ENCODE results near the gene COX6B1. TPM values are rescaled to one million over a fixed set of nuclear protein-coding genes. Genes with fewer than 3 reads are reported as not detected.

Gene COX6B1
- total RNA-seq, 3 donors from 2014 or later (not counting 1 experiment from before 2014, with no cell fraction given) = 213 to 247 (median 215) TPM

DNA sequence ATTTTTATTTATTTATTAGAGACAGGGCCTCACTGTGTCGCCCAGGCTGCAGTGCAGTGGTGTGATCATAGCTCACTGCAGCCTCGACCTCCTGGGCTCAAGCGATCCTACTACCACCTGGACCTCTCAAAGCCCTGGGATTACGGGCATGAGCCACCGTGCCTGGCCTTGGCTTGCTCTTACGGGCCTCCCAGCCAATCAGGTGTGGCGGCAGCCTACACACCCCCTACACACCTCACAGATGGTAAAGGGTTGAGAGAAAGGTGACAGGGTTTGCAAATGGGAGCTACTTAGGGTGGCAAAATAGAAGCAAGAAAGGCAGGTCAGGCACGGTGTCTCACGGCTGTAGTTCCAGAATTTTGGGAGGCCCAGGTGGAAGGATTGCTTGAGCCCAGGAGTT lies 55.2 kb downstream of the COX6B1 start:
- Mint-ChIP-seq H3K27ac (no peak overlapping the region), H3K4me3 (peak overlapping the region; percentile 37), H3K9me3 (no peaks in the 10 kb centered on the region), H3K27me3 (ENCODE audit: low read depth in 2 of 2) (peaks cover 4 to 7% of the 10 kb centered on the region in 2 donors), H3K4me1 (peaks cover 8 to 10% of the 10 kb centered on the region in 2 donors), H3K36me3 (no peaks in the 10 kb centered on the region)
- no peak overlapping the region for H3K4me3 ChIP-seq (ENCODE audit: low read length)
- intact Hi-C loops (cut with micrococcal nuclease) = loop anchor here (5.0 kb wide), 1 partner anchor 44 kb away; the partner anchor contains the start of genes LIN37, PSENEN and U2AF1L4
- H3K9me3 ChIP-seq (ENCODE audit: control insufficient read depth, insufficient read depth, low read length) = no peaks in the 10 kb centered on the region
- H3K36me3 ChIP-seq (ENCODE audit: control insufficient read depth, insufficient read depth, low read length) = no peaks in the 10 kb centered on the region
- 62% methylated on average over 5 of the region's 9 CpGs for WGBS (ENCODE audit: insufficient coverage)
- H3K4me1 ChIP-seq (ENCODE audit: control insufficient read depth, insufficient read depth, low read length) = peaks cover 14% of the 10 kb centered on the region
- no peaks in the 10 kb centered on the region for H3K27me3 ChIP-seq (ENCODE audit: control insufficient read depth, insufficient read depth, low read length)
- TF ChIP-seq, protein P1, sequence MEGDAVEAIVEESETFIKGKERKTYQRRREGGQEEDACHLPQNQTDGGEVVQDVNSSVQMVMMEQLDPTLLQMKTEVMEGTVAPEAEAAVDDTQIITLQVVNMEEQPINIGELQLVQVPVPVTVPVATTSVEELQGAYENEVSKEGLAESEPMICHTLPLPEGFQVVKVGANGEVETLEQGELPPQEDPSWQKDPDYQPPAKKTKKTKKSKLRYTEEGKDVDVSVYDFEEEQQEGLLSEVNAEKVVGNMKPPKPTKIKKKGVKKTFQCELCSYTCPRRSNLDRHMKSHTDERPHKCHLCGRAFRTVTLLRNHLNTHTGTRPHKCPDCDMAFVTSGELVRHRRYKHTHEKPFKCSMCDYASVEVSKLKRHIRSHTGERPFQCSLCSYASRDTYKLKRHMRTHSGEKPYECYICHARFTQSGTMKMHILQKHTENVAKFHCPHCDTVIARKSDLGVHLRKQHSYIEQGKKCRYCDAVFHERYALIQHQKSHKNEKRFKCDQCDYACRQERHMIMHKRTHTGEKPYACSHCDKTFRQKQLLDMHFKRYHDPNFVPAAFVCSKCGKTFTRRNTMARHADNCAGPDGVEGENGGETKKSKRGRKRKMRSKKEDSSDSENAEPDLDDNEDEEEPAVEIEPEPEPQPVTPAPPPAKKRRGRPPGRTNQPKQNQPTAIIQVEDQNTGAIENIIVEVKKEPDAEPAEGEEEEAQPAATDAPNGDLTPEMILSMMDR (IDR thresholded peaks at IDR 0.05) = no peak
- no peak for DNase-seq
- no peak for ATAC-seq
- no peak overlapping the region for H3K27ac ChIP-seq (ENCODE audit: low read length)

DNA sequence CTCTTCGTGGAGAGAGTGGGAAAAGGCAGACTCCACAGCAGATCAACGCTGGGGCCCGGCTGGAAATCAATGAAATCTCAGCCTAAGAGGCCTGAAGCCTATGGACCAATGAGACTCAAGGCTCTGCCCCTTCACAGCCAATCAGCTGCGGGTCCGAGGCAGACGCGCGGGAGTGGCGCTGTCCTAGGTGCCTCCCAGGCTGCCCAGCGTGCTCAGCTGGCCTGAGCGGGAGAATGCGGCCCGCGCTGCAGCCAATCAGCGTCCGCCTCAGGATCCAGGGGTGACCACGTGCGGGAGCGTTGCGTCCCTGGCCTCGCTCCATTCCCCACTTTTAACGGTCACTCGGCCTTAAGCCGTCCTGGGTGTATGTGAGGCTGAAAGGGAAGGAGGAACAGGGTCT lies 56.1 kb downstream of the COX6B1 start, which contains the start of gene ZBTB32:
Gene ZBTB32, plus strand, starts transcription at position 341 of the 400 bp plus-strand sequence. CDS start 10,069 bp downstream, outside the sequence.
- DNase-seq = no peak
- Mint-ChIP-seq H3K27me3 (ENCODE audit: low read depth in 2 of 2) (peaks cover 4 to 7% of the 10 kb centered on the region in 2 donors), H3K27ac (no peak within 1 kb of the TSS), H3K9me3 (no peaks in the 10 kb centered on the region), H3K4me1 (peaks cover 8 to 10% of the 10 kb centered on the region in 2 donors), H3K4me3 (no peak within 1 kb of the TSS), H3K36me3 (no peaks in the 10 kb centered on the region)
- no peaks in the 10 kb centered on the region for H3K36me3 ChIP-seq (ENCODE audit: control insufficient read depth, insufficient read depth, low read length)
- 47% methylated on average over 24 of the region's 24 CpGs for WGBS (ENCODE audit: insufficient coverage)
- H3K4me1 ChIP-seq (ENCODE audit: control insufficient read depth, insufficient read depth, low read length) = peaks cover 14% of the 10 kb centered on the region
- no peak within 1 kb of the TSS for H3K27ac ChIP-seq (ENCODE audit: low read length)
- no peaks in the 10 kb centered on the region for H3K27me3 ChIP-seq (ENCODE audit: control insufficient read depth, insufficient read depth, low read length)
- H3K9me3 ChIP-seq (ENCODE audit: control insufficient read depth, insufficient read depth, low read length) = no peaks in the 10 kb centered on the region
- TF ChIP-seq, protein P1 (IDR thresholded peaks at IDR 0.05) = no peak
- ATAC-seq = no peak
- H3K4me3 ChIP-seq (ENCODE audit: low read length) = no peak within 1 kb of the TSS
- intact Hi-C loops (cut with micrococcal nuclease) = loop anchor here (5.0 kb wide), 1 partner anchor 43 kb away; the partner anchor contains the start of genes LIN37, PSENEN and U2AF1L4

Other genes with a start within 250 kb of the COX6B1 start
- 1 to 10 TPM in 2 of 3 donors, under 1 TPM in 1; 0.70 to 8.6 (median 1.6) TPM for gene FFAR2, start 200.1 kb upstream of the COX6B1 start, total RNA-seq
- gene KRTDAP, start 157.9 kb upstream of the COX6B1 start, total RNA-seq = not detected
- gene DMKN, start 134.7 kb upstream of the COX6B1 start, total RNA-seq = 10 to 100 TPM; 10.7 to 15.3 (median 11.3) TPM
- gene SBSN, start 120.0 kb upstream of the COX6B1 start, total RNA-seq = not detected
- gene GAPDHS, start 114.9 kb upstream of the COX6B1 start, total RNA-seq = not detected
- 10 to 100 TPM; 30.6 to 37.9 (median 31.2) TPM for gene TMEM147, start 102.7 kb upstream of the COX6B1 start, total RNA-seq
- gene ATP4A, start 84.7 kb upstream of the COX6B1 start, total RNA-seq = not detected
- not detected for gene PMIS2, start 62.1 kb upstream of the COX6B1 start, total RNA-seq
- 10 to 100 TPM; 17.5 to 26.4 (median 21.6) TPM for gene HAUS5, start 35.6 kb upstream of the COX6B1 start, total RNA-seq
- gene RBM42, start 19.3 kb upstream of the COX6B1 start, total RNA-seq = 10 to 100 TPM; 51.6 to 61.7 (median 58.2) TPM
- gene ETV2, start 6.6 kb upstream of the COX6B1 start, total RNA-seq = 1 to 10 TPM in 1 of 3 donors, under 1 TPM in 2; 0.48 to 2.0 (median 0.87) TPM
- not detected for gene UPK1A, start 18.2 kb downstream of the COX6B1 start, total RNA-seq
- gene ZBTB32, start 56.2 kb downstream of the COX6B1 start, total RNA-seq = 1 to 10 TPM in 1 of 3 donors, under 1 TPM in 2; 0.27 to 1.8 (median 0.35) TPM
- gene KMT2B, start 69.7 kb downstream of the COX6B1 start, total RNA-seq = 10 to 100 TPM; 60.8 to 70.9 (median 70.7) TPM
- 10 to 100 TPM; 57.7 to 75.6 (median 69.6) TPM for gene IGFLR1, start 94.1 kb downstream of the COX6B1 start, total RNA-seq
- gene U2AF1L4, start 97.1 kb downstream of the COX6B1 start, total RNA-seq = 10 to 100 TPM; 63.7 to 78.2 (median 73.0) TPM
- gene PSENEN, start 97.3 kb downstream of the COX6B1 start, total RNA-seq = 10 to 100 TPM; 38.5 to 45.0 (median 41.0) TPM
- 10 to 100 TPM; 16.7 to 22.1 (median 18.2) TPM for gene LIN37, start 100.3 kb downstream of the COX6B1 start, total RNA-seq
- not detected for gene HSPB6, start 108.7 kb downstream of the COX6B1 start, total RNA-seq
- 10 to 100 TPM; 33.1 to 40.2 (median 35.9) TPM for gene PROSER3, start 109.9 kb downstream of the COX6B1 start, total RNA-seq
- 10 to 100 TPM; 34.4 to 39.3 (median 37.5) TPM for gene ARHGAP33, start 127.2 kb downstream of the COX6B1 start, total RNA-seq
- gene PRODH2, start 164.5 kb downstream of the COX6B1 start, total RNA-seq = not detected
- under 1 TPM in 1 of 3 donors, not detected in 2; 0.93 TPM for gene NPHS1, start 204.2 kb downstream of the COX6B1 start, total RNA-seq
- gene KIRREL2, start 208.6 kb downstream of the COX6B1 start, total RNA-seq = under 1 TPM in 1 of 3 donors, not detected in 2; 0.27 TPM
- gene APLP1, start 220.3 kb downstream of the COX6B1 start, total RNA-seq = not detected